ENCODE measurements around the gene ANKH.

DNA sequence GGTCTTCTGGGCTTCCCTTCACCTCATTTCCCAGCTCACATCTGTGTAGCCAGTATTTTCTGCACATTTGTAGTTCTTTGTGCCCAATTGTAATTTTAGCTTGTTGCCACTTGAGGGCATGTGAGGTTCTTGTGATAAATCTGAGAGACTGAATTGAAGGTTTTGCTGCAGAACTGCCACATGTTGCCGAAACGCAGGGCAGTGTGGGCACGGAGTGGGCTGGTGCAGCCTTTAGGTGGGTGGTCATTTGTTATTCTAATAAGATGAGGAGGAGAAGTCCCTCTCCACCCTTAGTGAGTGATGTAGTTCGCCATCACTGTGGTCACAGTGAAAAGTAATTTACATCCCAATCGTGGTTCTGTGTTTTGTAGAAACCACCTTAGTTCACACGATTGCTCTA, 185.8 kb downstream of the ANKH start:
- TF ChIP-seq IRF2 (CRISPR knock-in tag; IDR thresholded peaks at IDR 0.05; ENCODE audit: borderline replicate concordance, low read depth) (no peak), JUN (CRISPR knock-in tag; IDR thresholded peaks at IDR 0.05) (no peak), SMAD3 (CRISPR knock-in tag; IDR thresholded peaks at IDR 0.05; ENCODE audit: borderline replicate concordance) (no peak)
- TF ChIP-seq, protein P1, sequence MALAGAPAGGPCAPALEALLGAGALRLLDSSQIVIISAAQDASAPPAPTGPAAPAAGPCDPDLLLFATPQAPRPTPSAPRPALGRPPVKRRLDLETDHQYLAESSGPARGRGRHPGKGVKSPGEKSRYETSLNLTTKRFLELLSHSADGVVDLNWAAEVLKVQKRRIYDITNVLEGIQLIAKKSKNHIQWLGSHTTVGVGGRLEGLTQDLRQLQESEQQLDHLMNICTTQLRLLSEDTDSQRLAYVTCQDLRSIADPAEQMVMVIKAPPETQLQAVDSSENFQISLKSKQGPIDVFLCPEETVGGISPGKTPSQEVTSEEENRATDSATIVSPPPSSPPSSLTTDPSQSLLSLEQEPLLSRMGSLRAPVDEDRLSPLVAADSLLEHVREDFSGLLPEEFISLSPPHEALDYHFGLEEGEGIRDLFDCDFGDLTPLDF (CRISPR knock-in tag; IDR thresholded peaks at IDR 0.05), result no peak
